Panc1 (cell line): ENCODE results near the gene TMEM107. TPM values are rescaled to one million over a fixed set of nuclear protein-coding genes. Genes with fewer than 3 reads are reported as not detected.

Source experiments
- ATAC-seq: fragments of 200-7000 bp; cut with Tn5 transposase; 2 replicates; pipeline ENCODE4 v1.9.1; 2020; ENCODE audit warnings: mild to moderate bottlenecking, moderate library complexity
- BruUV-seq: library from RNA; stranded (reverse); fragments of 400-500 nt; replicated peaks from 2 replicates; lab custom pipeline; 2021; lab: Mats Ljungman, UMichigan
- CTCF ChIA-PET: fragments of 300-600 bp; sonication (Branson Sonifier 250); formaldehyde crosslinking; loops from one replicate; lab custom pipeline; 2022; ENCODE audit warnings: antibody characterized with exemption; lab: Charles Lee
- POLR2A ChIA-PET: fragments of 300-600 bp; sonication (Branson Sonifier 250); formaldehyde crosslinking; loops from one replicate; lab custom pipeline; 2022; ENCODE audit warnings: antibody characterized with exemption; lab: Charles Lee
- DNase-seq: peaks from one replicate; pipeline ENCODE4 v3.0.0-alpha.2; 2010; ENCODE audit warnings: low read depth, low spot score
- H3K27ac ChIP-seq: 2 replicates; pipeline ENCODE4 v1.5.1; 2011; ENCODE audit warnings: mild to moderate bottlenecking, low read length, inconsistent platforms
- H3K27me3 ChIP-seq: fragments of 200-500 bp; sonication (Bioruptor generic); 2 replicates; pipeline ENCODE4 v1.6.0; 2014; ENCODE audit warnings: low read length, inconsistent platforms; ENCODE audit not compliant: control insufficient read depth, insufficient read depth
- H3K36me3 ChIP-seq: fragments of 200-500 bp; sonication (Bioruptor generic); 2 replicates; pipeline ENCODE4 v1.5.1; 2014; ENCODE audit warnings: inconsistent platforms, mild to moderate bottlenecking, low read length, moderate library complexity; ENCODE audit not compliant: control insufficient read depth, insufficient read depth
- H3K4me1 ChIP-seq: 2 replicates; pipeline ENCODE4 v1.5.1; 2011; ENCODE audit warnings: inconsistent platforms, mild to moderate bottlenecking, low read length, moderate library complexity; ENCODE audit not compliant: control insufficient read depth, insufficient read depth
- H3K4me3 ChIP-seq, 2 experiments: 2 replicates each; pipeline ENCODE4 v1.5.1; 2011 to 2012; ENCODE audit warnings: low read depth in 2 of 2, low read length in 2 of 2, mild to moderate bottlenecking in 2 of 2, inconsistent platforms in 1 of 2, moderate library complexity in 1 of 2
- H3K9me3 ChIP-seq: fragments of 200-500 bp; sonication (Bioruptor generic); 2 replicates; pipeline ENCODE4 v1.5.1; 2014; ENCODE audit warnings: low read depth, mild to moderate bottlenecking, inconsistent platforms, low read length, moderate library complexity; ENCODE audit not compliant: control insufficient read depth, insufficient read depth
- POLR2AphosphoS5 ChIP-seq: IDR thresholded peaks from 2 replicates; pipeline ENCODE4 v1.6.1; 2012; ENCODE audit warnings: mild to moderate bottlenecking, low read depth, low read length, moderate library complexity
- SIN3A ChIP-seq: IDR thresholded peaks from 2 replicates; pipeline ENCODE4 v1.6.1; 2012; ENCODE audit warnings: low read depth, mild to moderate bottlenecking, low read length, moderate library complexity, borderline replicate concordance; ENCODE audit not compliant: insufficient read depth
- TCF7L2 ChIP-seq: IDR thresholded peaks from 2 replicates; pipeline ENCODE4 v1.6.1; 2011; ENCODE audit warnings: mild to moderate bottlenecking, low read depth, low read length, inconsistent platforms
- in situ Hi-C: cut with HindIII; loops from 2 replicates; pipeline ENCODE4 v1.10.0; 2016; ENCODE audit warnings: low sequenced_read_pairs, low pct_unique_long_range_greater_than_20kb
- intact Hi-C: fragments of 100-400 bp; cut with micrococcal nuclease; formaldehyde crosslinking; loops from one replicate; pipeline ENCODE4 v1.10.0; 2022; ENCODE audit not compliant: unreplicated experiment
- total RNA-seq: library from RNA; stranded (reverse); gene quantifications from one replicate; pipeline ENCODE4 v1.2.1, GENCODE V29; 2021; ENCODE audit not compliant: unreplicated experiment
- TF ChIP-seq, protein P1 (sequence below), 2 experiments: IDR thresholded peaks; 2 replicates each; pipeline ENCODE4 v1.6.1; 2011 to 2012; ENCODE audit warnings: low read depth in 2 of 2, control low read depth in 1 of 2, low read length in 1 of 2, mild to moderate bottlenecking in 1 of 2, moderate library complexity in 1 of 2; ENCODE audit not compliant: insufficient read depth in 1 of 2
- TF ChIP-seq, protein P2 (sequence below): fragments of 450-650 bp; IDR thresholded peaks from 2 replicates; pipeline ENCODE4 v1.5.1; 2017; ENCODE audit warnings: mild to moderate bottlenecking

Gene TMEM107
- total RNA-seq, 1 experiment from 2014 or later = 10.6 TPM

DNA sequence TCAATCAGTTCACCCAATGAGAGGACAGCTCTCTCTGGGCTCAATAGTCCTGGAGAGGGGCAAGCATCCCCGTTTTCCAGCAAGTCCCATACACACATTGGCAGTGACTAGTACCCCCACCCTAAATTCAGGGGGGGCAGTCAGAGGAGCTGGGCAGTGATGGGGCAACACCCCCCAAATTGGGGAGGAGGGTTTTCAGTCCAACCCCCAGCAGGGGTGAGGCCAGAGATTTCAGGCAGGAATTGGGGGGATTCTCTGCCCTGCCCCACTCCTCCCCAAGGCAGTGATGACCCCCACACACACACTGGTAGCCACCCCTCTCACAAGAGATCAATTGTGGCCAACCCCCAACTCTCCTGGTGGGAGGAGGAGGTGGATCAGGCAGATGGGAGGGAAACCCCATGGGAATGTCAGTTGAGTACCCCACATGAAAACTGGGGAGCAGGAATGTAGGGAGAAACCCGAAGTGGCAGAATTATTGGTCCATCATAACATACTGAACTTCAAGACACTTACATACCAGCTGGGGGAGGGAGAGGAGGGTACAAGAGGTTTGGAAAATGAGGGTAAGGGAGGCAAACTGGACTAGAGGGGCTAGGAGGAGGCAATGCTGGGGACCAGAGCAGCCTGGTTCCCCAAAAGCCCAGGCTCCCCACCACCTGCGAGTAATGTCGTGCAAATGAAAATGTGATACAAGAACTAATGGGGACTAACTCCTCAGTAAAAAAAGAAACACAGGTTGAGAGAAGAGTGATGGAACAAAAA is 16.5 kb downstream of the TMEM107 start:
- DNase-seq (no peak), ATAC-seq (no peak)
- TF ChIP-seq TCF7L2 = no peak
- no peak for TF ChIP-seq POLR2AphosphoS5
- TF ChIP-seq, protein P1, sequence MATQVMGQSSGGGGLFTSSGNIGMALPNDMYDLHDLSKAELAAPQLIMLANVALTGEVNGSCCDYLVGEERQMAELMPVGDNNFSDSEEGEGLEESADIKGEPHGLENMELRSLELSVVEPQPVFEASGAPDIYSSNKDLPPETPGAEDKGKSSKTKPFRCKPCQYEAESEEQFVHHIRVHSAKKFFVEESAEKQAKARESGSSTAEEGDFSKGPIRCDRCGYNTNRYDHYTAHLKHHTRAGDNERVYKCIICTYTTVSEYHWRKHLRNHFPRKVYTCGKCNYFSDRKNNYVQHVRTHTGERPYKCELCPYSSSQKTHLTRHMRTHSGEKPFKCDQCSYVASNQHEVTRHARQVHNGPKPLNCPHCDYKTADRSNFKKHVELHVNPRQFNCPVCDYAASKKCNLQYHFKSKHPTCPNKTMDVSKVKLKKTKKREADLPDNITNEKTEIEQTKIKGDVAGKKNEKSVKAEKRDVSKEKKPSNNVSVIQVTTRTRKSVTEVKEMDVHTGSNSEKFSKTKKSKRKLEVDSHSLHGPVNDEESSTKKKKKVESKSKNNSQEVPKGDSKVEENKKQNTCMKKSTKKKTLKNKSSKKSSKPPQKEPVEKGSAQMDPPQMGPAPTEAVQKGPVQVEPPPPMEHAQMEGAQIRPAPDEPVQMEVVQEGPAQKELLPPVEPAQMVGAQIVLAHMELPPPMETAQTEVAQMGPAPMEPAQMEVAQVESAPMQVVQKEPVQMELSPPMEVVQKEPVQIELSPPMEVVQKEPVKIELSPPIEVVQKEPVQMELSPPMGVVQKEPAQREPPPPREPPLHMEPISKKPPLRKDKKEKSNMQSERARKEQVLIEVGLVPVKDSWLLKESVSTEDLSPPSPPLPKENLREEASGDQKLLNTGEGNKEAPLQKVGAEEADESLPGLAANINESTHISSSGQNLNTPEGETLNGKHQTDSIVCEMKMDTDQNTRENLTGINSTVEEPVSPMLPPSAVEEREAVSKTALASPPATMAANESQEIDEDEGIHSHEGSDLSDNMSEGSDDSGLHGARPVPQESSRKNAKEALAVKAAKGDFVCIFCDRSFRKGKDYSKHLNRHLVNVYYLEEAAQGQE (IDR thresholded peaks at IDR 0.05; ENCODE audit: insufficient read depth in 1 of 2, low read depth in 2 of 2, low read length in 1 of 2) = no peak
- no peak for TF ChIP-seq SIN3A
- TF ChIP-seq, protein P2, sequence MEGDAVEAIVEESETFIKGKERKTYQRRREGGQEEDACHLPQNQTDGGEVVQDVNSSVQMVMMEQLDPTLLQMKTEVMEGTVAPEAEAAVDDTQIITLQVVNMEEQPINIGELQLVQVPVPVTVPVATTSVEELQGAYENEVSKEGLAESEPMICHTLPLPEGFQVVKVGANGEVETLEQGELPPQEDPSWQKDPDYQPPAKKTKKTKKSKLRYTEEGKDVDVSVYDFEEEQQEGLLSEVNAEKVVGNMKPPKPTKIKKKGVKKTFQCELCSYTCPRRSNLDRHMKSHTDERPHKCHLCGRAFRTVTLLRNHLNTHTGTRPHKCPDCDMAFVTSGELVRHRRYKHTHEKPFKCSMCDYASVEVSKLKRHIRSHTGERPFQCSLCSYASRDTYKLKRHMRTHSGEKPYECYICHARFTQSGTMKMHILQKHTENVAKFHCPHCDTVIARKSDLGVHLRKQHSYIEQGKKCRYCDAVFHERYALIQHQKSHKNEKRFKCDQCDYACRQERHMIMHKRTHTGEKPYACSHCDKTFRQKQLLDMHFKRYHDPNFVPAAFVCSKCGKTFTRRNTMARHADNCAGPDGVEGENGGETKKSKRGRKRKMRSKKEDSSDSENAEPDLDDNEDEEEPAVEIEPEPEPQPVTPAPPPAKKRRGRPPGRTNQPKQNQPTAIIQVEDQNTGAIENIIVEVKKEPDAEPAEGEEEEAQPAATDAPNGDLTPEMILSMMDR = no peak
- intact Hi-C loops (no loop called here), in situ Hi-C loops (no loop called here)
- no peaks in the 10 kb centered on the region; the same call in none of the 2 replicates for H3K36me3 ChIP-seq
- POLR2A ChIA-PET = no interaction called here
- no peak overlapping the region; the same call in 1 of the 2 replicates for H3K27ac ChIP-seq
- H3K9me3 ChIP-seq = no peaks in the 10 kb centered on the region
- no peak overlapping the region for H3K4me3 ChIP-seq
- CTCF ChIA-PET = no interaction called here
- peaks cover 34% of the 10 kb centered on the region for H3K4me1 ChIP-seq
- H3K27me3 ChIP-seq = no peaks in the 10 kb centered on the region
- BruUV-seq = no TSS peak

DNA sequence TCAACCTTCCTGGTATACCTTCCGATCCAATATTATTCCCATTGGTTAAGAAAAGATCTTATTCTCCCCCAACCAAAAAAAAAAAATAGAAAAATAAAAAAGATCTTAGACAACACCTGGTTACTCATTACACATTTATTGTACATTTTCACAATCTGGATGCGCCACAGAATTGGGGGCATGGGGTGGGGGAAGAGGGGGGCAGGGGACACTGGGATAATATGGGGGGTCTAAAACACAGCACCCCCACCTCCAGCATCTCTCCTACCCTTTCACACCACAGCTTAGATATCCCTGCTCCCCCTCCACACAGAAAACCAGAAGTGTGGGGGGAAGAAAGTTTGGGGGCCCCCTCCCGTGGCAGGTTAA is 17.2 kb downstream of the TMEM107 start:
- H3K27me3 ChIP-seq = no peaks in the 10 kb centered on the region
- DNase-seq (no peak), ATAC-seq (no peak)
- POLR2A ChIA-PET = no interaction called here
- CTCF ChIA-PET = no interaction called here
- no peak overlapping the region for H3K4me3 ChIP-seq
- H3K27ac ChIP-seq = no peak overlapping the region
- BruUV-seq = no TSS peak
- H3K4me1 ChIP-seq = peaks cover 31% of the 10 kb centered on the region
- no peaks in the 10 kb centered on the region; the same call in none of the 2 replicates for H3K36me3 ChIP-seq
- H3K9me3 ChIP-seq = no peaks in the 10 kb centered on the region
- intact Hi-C loops (no loop called here), in situ Hi-C loops (no loop called here)
- no peak for TF ChIP-seq SIN3A
- TF ChIP-seq, protein P1 (IDR thresholded peaks at IDR 0.05; ENCODE audit: insufficient read depth in 1 of 2, low read depth in 2 of 2, low read length in 1 of 2) = no peak
- TF ChIP-seq, protein P2 = no peak; the same call in 1 of the 2 replicates
- no peak for TF ChIP-seq POLR2AphosphoS5
- no peak for TF ChIP-seq TCF7L2
